Measurements from ENCODE around the gene NAA35.

Gene NAA35

DNA sequence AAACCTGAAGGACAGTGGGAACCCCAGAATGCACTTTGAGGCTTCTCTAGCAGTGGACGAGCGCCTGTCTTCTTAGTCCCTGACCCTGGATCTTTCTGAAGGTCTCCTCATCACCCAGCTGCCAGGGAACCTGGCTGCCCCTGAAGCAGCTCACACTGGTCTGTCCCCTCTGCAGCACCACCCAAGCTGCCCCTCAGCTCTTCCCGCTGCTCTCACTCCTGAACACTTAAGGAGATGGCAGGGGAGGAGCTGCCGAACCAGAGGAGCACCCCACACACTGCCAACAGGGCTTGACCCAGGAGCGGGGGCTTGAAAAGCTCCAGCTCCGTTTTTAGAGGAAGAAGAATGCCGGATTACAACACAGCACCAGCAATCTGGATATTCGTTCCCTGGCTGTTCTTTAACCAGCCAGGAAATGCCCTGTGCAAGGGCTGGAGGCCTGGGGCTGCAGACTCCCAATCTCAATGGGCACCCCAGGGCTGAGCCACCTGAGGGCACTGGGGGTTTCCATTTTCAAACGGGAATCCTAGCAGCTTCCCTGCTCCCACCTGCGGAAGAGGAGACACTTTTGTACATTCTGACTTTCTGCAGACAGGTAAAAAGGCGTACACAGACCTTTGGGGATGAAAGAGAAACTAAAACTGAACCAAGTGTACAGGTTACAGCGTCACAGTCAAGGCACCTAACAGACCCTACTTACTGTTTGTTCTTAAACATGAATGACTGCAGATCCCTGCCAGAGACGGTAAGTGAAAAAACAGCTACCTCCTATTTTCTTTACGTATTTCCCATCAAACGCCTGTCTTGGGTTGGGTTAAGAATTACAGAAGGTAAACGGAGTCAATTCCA lies 122.1 kb downstream of the NAA35 start:
- no peak for DNase-seq (ENCODE audit: low read depth)

DNA sequence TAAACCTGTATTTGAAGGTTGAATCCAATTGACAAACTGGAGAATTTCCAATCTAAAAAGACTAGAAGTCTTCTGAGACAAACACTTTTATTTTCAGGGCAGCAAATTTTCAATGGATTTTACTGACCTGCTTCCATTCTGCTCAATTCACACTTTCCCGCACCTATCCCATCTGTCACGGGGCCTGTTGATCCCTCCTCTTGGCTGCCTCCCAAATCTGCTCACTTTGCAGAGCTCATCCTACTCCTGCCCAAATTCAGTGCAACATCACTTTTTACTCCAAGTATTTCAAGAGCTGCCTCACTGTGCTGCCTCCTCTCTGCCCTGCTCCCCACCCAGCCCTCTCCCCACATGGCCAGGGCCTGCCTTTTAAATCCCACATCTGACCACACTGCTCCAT lies 123.3 kb downstream of the NAA35 start:
- no peak for DNase-seq (ENCODE audit: low read depth)

DNA sequence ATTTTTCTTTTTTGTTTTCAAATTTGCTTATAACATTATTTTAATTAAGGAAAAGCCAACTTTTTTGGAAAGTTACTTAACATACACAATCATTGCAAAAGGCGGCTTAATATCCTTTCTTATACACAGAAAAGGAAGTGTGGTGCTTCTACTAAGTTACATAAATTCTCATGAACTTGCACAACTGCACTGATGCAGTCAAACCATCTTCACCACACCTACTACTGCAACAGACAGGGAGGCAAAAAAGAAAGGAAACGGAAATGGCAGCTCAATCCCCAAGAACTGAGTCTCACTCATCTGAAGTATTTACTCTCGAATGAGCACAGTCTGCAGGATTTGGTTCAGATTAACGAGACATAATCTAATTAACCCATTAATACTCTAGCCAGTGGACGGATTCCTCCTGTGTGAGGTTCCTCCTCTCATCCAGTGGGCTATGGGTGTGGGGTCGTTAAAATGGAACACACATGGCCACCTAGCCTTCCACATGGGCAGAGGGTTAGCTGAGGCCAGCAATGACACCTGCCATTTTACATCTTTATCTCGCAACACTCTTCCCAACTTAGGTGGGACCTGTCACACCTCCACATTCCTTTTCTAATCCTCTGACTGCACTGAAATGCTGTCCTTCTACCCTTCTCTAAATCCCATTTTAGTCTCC lies 128.4 kb downstream of the NAA35 start:
- no peak for DNase-seq (ENCODE audit: low read depth)

Data from fibroblast of gingiva (primary cell).